Measurements from ENCODE around the gene CAMTA1.
A peak's percentile ranks its signal among the peaks of the same experiment; 100 is the strongest.

The CAMTA1 gene

GRCh38 chr1:7554385-7555235, 769.4 kb downstream of the CAMTA1 start:
- no peak for DNase-seq (ENCODE audit: low spot score)

GRCh38 chr1:7555391-7556185, 770.3 kb downstream of the CAMTA1 start:
- no peak for DNase-seq (ENCODE audit: low spot score)

- DNase-seq (ENCODE audit: low spot score), result peak; percentile 40
Measured at GRCh38 chr1:7557301-7557891, 772.1 kb downstream of the CAMTA1 start.

GRCh38 chr1:7558041-7558461, 772.8 kb downstream of the CAMTA1 start:
- DNase-seq (ENCODE audit: low spot score), result no peak

GRCh38 chr1:7558481-7558880, 773.2 kb downstream of the CAMTA1 start:
- DNase-seq (ENCODE audit: low spot score), result no peak

GRCh38 chr1:7558921-7559869, 773.9 kb downstream of the CAMTA1 start:
- peak; percentile 49 for DNase-seq (ENCODE audit: low spot score)

- no peak for DNase-seq (ENCODE audit: low spot score)
Measured at GRCh38 chr1:7560128-7560527, 774.9 kb downstream of the CAMTA1 start.

GRCh38 chr1:7560601-7561181, 775.4 kb downstream of the CAMTA1 start:
- no peak for DNase-seq (ENCODE audit: low spot score)

- DNase-seq (ENCODE audit: low spot score), result no peak
Measured at GRCh38 chr1:7561331-7561921, 776.2 kb downstream of the CAMTA1 start.

- no peak for DNase-seq (ENCODE audit: low spot score)
Measured at GRCh38 chr1:7561936-7562728, 776.9 kb downstream of the CAMTA1 start.

GRCh38 chr1:7562729-7563605, 777.7 kb downstream of the CAMTA1 start:
- no peak for DNase-seq (ENCODE audit: low spot score)

- DNase-seq (ENCODE audit: low spot score), result no peak
Measured at GRCh38 chr1:7564137-7564536, 778.9 kb downstream of the CAMTA1 start.

- no peak for DNase-seq (ENCODE audit: low spot score)
Measured at GRCh38 chr1:7565099-7565750, 780.0 kb downstream of the CAMTA1 start.

GRCh38 chr1:7566417-7567375, 781.4 kb downstream of the CAMTA1 start:
- DNase-seq (ENCODE audit: low spot score), result no peak

GRCh38 chr1:7567376-7567775, 782.1 kb downstream of the CAMTA1 start:
- DNase-seq (ENCODE audit: low spot score), result no peak

GRCh38 chr1:7568053-7568452, 782.8 kb downstream of the CAMTA1 start:
- no peak for DNase-seq (ENCODE audit: low spot score)

GRCh38 chr1:7568901-7569524, 783.8 kb downstream of the CAMTA1 start:
- no peak for DNase-seq (ENCODE audit: low spot score)

All from cerebellar cortex (tissue), 1 donor.